NCI-H748 (cell line): ENCODE data around the gene STK39.

Experiments
- DNase-seq: peaks from one replicate; lab custom pipeline; 2025; ENCODE audit not compliant: unreplicated experiment; lab: John Stamatoyannopoulos, UW

Gene STK39

GRCh38 chr2:168024459-168024858 lies 222.9 kb downstream of the STK39 start:
- no peak for DNase-seq

GRCh38 chr2:168021800-168022587 lies 225.4 kb downstream of the STK39 start:
- DNase-seq: no peak

- DNase-seq: no peak
Observed at GRCh38 chr2:168015274-168015953, 232.0 kb downstream of the STK39 start.

- peak; percentile 24 for DNase-seq
Observed at GRCh38 chr2:168009900-168010299, 237.5 kb downstream of the STK39 start.

- DNase-seq: peak; percentile 44
Observed at GRCh38 chr2:168008646-168009195, 238.7 kb downstream of the STK39 start.

- no peak for DNase-seq
Observed at GRCh38 chr2:168006498-168006897, 240.9 kb downstream of the STK39 start.

- DNase-seq: no peak
Observed at GRCh38 chr2:168005586-168005985, 241.8 kb downstream of the STK39 start.

- no peak for DNase-seq
Observed at GRCh38 chr2:168003876-168004275, 243.5 kb downstream of the STK39 start.

- no peak for DNase-seq
Observed at GRCh38 chr2:168002021-168002553, 245.3 kb downstream of the STK39 start.

GRCh38 chr2:167992278-167992677 lies 255.1 kb downstream of the STK39 start:
- DNase-seq: no peak

- DNase-seq: no peak
Observed at GRCh38 chr2:167990062-167990461, 257.3 kb downstream of the STK39 start.

GRCh38 chr2:167988296-167988695 lies 259.1 kb downstream of the STK39 start:
- DNase-seq: no peak

- no peak for DNase-seq
Observed at GRCh38 chr2:167987558-167987957, 259.8 kb downstream of the STK39 start.

GRCh38 chr2:167987026-167987425 lies 260.4 kb downstream of the STK39 start:
- DNase-seq: no peak

GRCh38 chr2:167986223-167986622 lies 261.2 kb downstream of the STK39 start:
- DNase-seq: no peak

- no peak for DNase-seq
Observed at GRCh38 chr2:167981945-167982344, 265.4 kb downstream of the STK39 start.

- DNase-seq: no peak
Observed at GRCh38 chr2:167980439-167980838, 267.0 kb downstream of the STK39 start.

GRCh38 chr2:167972746-167973145 lies 274.6 kb downstream of the STK39 start:
- no peak for DNase-seq

GRCh38 chr2:167972020-167972419 lies 275.4 kb downstream of the STK39 start:
- no peak for DNase-seq

GRCh38 chr2:167966937-167967913 lies 280.2 kb downstream of the STK39 start:
- no peak for DNase-seq
